DMS153 (cell line): Measurements from ENCODE around the gene SCGN.
"Not testable (repeated sequence)": the region's sequence is repeated elsewhere in the genome, so short reads cannot be mapped to it uniquely, and the experiment has no call there.

ENCODE experiments used
- DNase-seq: peaks from one replicate; lab custom pipeline; 2025; lab: John Stamatoyannopoulos, UW

The SCGN gene

GRCh38 chr6:25727028-25727427 is 75.0 kb downstream of the SCGN start:
- DNase-seq = no peak

- DNase-seq = no peak
These were observed 78.9 kb downstream of the SCGN start for GRCh38 chr6:25730907-25731306.

- no peak for DNase-seq
These were observed 79.7 kb downstream of the SCGN start for GRCh38 chr6:25731721-25732120.

GRCh38 chr6:25732468-25733198 is 80.6 kb downstream of the SCGN start:
- DNase-seq = no peak

- DNase-seq = no peak
These were observed 83.2 kb downstream of the SCGN start for GRCh38 chr6:25735261-25735660.

- no peak for DNase-seq
These were observed 91.9 kb downstream of the SCGN start for GRCh38 chr6:25743868-25744267.

GRCh38 chr6:25745836-25746235 is 93.8 kb downstream of the SCGN start:
- no peak for DNase-seq

- DNase-seq = no peak
These were observed 95.0 kb downstream of the SCGN start for GRCh38 chr6:25746968-25747367.

GRCh38 chr6:25747477-25747876 is 95.5 kb downstream of the SCGN start:
- DNase-seq = no peak

GRCh38 chr6:25748049-25748448 is 96.0 kb downstream of the SCGN start:
- no peak for DNase-seq

- not testable (repeated sequence) for DNase-seq
These were observed 96.8 kb downstream of the SCGN start for GRCh38 chr6:25748601-25749517.

- no peak for DNase-seq
These were observed 97.8 kb downstream of the SCGN start for GRCh38 chr6:25749837-25750236.

GRCh38 chr6:25750906-25751305 is 98.9 kb downstream of the SCGN start:
- DNase-seq = no peak
